HG03439 (cell line): ENCODE results near the gene FBXW4.

ENCODE experiments used
- ATAC-seq: cut with Tn5 transposase; IDR thresholded peaks from one replicate; pipeline ENCODE4 v1.9.1; 2021; ENCODE audit warnings: mild to moderate bottlenecking, moderate library complexity; ENCODE audit not compliant: unreplicated experiment

Gene FBXW4

GRCh38 chr10:101587725-101588653 lies 107.0 kb downstream of the FBXW4 start, which contains the start of the genes DPCD and POLL:
TSS of gene DPCD (plus strand) at chr10:101588321. CDS start at chr10:101588337, 16 bp downstream.
TSS of gene POLL (minus strand) at chr10:101588257. CDS start at chr10:101587360, 897 bp downstream.
- peak; percentile 93 for ATAC-seq

DNA sequence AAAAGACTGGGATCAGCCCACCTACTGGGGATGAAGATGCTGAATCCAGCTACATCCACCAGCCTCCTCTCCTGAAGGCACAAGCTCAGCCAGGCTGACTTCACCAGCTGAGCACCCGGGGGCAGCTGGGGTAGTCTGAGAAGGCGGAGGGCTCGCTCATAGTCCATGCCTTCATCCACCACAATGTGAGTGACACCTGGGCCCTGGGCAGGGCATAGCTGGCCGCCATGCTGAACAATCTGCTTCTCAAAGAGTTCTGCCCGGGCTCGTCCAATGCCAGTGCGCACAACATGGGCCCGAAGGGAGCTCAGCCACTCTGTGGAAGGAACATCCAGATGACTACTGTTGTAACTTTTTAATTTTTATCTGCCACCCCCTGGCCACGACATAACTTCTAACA lies 109.1 kb downstream of the FBXW4 start:
- ATAC-seq, result no peak

- no peak for ATAC-seq
Observed at GRCh38 chr10:101580486-101581399, 114.2 kb downstream of the FBXW4 start.

DNA sequence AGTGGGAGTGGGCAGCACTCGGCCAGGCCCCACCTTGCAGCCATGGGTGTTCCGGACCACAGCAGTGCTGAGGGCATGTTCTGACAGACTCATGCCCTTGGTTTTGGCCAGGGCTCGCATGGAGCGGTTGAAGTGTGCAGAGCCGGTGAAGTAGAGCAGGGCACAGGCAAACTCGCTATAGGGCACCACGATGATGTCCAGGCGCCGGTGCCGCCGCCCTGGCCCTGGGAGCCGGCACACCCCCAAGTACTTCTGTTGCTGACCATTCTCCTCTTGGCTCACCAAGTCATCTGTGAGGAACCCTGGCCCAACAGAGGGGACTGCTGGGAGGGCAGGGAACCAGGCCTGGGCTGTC lies 115.5 kb downstream of the FBXW4 start:
- no peak for ATAC-seq

DNA sequence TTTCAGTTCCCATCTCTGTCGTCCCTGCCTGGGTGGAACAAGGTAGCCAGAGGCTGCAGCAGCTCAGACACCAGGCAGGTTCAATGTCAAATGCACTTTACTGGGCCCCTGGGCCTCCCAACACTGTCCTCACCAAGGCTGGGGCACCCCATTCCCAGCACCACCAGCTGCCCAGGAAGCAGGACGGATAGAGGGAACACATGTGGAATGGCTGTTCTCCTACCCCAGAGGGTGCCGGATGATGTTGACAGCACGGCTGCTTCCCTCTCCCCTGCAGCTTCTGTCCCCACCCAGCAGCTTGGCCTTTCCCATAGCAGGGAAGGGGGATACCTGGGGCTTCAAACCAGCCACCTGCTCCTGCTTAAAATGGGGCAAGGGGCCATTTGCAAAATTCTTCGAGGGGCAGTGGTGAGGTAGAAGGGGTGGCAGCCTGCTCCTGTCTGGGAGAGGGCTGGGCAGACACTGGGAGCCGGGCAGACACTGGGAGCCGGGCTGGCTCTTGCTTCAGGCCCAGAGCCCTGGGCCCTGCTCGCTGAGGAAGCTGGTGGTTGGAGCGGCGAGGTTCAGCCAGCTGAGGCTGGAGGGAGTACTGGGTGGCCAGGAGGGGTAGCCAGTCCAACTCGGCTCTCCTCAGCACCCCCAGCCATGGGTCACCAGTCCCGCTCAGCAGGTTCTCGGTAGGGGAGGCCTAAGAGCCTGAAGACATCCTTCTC lies 116.0 kb downstream of the FBXW4 start:
- no peak for ATAC-seq

DNA sequence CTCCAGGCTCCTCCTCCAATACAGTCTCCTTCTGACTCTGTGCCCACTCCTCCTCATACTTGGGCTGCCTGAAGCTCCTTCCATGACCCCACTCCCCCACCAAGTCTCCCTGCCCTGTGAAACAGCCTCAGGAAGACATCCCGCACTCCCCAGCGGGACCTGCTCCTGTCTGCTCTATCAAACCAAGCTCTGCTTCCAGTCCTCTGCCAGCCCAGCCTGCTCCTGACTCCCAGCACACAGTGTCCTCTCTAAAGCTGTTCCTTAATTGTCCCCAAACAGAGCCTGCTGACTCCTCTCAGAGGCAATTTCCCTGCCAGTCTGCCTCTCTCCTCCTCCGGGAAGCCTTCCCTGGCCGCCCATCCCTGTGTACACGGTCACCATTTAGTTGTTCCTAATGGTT lies 116.8 kb downstream of the FBXW4 start:
- ATAC-seq, result no peak

DNA sequence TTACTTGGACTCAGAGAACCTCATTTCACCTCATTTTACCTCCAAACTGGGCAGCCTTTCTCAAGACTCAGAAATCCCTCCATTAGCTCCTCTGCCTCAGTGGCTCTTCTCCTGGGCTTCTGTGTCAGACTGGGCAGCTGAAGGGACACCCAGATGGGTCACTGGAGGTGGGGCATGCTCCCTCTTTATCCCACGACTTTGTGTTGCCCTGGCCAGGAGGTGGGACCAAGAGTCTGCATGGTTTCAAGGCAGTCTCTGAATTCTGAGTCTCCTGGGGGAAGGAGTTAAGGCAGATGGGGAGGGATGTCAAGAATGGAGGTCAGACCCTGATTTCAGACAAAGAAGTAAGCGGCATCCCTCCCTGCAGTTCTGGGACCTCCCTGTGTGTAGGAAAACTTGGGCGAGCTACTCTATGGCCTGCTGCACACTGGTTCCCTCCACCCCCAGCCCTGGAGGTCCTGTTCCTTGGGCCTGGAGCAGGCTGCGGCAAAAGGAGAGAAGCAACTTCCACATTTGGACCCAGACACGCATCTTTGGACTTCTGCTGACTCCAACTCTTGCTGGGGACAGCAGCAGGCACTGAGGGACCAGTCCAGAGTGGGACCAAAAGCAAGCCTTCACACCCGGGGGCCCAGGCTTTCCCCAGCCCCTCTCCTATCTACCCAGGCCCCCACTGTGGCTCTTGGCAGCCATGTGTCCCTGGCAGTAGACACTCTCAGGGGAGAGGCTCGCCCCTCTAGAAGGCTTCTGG lies 117.7 kb downstream of the FBXW4 start:
- no peak for ATAC-seq

- no peak for ATAC-seq
Observed at GRCh38 chr10:101576211-101576863, 118.6 kb downstream of the FBXW4 start.

- no peak for ATAC-seq
Observed at GRCh38 chr10:101575580-101576210, 119.3 kb downstream of the FBXW4 start.

DNA sequence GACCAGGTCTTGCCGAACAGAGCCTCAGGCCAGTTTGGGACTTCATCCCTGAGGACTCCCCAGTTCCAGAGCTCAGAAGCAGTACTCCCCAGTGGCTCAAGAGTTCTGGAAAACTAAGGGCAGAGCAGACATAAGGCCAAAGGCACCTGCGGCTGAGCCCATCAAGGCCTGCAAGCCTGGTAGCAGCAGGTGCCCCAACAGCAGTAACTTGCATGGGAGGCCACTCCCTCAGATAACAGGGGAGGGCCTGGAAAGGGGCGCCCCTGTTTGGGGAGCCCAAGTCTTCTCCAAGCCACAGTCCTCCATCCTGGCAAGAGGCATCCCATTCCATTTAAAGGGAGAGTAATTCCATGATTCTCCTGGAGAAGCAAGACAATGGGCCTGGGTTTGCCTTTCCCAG lies 119.9 kb downstream of the FBXW4 start:
- no peak for ATAC-seq

DNA sequence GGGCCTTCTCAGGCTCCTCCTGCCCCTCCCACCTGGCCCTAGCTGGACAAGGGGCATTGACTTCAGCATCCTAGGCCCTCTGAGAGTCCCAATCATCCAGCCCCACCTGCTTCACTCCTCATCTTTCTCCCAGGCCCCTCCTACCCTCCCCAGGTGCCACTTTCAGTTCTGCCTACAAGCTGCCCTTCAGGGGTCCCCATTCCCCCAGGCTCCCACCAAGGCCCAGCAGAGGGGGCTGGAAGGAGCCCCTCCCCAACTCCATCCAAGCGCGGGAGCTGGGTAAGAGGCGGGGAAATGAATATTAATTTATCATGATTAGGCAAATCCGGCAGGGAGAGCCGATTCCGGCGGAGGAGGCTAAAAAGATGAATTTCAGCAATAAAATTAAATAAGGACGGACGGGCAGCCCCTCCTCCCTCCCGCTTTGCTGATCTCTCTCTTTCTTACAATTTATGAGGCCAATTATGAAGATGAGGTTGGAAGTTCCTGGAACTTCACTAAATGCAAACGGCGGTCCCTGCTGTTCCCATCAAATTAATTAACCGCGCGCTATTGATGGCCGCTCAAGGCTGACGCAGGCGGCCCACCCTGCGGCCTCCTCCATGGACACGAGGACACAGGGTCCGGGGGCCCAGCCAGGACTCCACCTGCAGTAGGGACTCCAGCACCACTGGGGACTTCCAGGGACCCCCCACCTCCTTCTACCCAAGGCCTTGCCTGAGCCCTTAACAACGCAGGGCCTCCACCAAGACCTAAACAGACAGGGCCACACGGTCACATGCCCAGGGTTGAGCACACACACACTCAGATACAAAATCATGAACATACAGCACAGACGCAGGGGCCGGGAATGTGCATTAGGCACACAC lies 120.9 kb downstream of the FBXW4 start:
- ATAC-seq, result no peak

GRCh38 chr10:101572785-101573184 lies 122.2 kb downstream of the FBXW4 start:
- no peak for ATAC-seq

- no peak for ATAC-seq
Observed at GRCh38 chr10:101572126-101572525, 122.8 kb downstream of the FBXW4 start.

DNA sequence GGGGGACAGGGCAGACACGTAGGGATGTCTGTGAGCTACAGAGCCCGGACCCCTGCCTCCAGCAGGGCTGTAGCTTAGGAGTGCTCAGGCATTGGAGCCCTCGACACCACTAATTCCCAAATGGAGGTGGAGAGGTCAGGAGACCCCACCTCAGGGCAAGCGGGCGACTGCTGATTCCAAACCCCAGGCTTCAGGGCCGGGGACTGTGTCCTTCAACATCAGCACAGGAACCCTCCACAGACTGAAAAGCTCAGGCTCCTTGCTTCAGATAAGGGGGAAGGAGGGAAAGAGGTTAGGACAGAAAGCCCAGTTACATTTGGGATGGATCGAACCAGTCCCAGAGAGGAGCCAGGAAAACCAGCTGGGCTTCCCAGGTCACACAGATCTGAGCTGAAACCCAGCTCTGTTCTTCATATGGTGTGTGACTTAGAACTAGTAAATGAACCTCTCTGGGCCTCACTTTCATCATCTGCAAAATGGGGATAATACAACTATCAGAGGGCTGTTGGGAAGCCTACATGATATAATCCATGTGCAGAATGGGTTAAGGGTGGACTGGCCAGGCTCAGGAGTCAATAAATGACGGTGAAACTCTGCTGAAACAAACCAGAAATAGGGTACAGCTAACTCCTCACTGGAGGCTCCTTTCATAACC lies 123.6 kb downstream of the FBXW4 start:
- no peak for ATAC-seq

- no peak for ATAC-seq
Observed at GRCh38 chr10:101570428-101571270, 124.3 kb downstream of the FBXW4 start.

DNA sequence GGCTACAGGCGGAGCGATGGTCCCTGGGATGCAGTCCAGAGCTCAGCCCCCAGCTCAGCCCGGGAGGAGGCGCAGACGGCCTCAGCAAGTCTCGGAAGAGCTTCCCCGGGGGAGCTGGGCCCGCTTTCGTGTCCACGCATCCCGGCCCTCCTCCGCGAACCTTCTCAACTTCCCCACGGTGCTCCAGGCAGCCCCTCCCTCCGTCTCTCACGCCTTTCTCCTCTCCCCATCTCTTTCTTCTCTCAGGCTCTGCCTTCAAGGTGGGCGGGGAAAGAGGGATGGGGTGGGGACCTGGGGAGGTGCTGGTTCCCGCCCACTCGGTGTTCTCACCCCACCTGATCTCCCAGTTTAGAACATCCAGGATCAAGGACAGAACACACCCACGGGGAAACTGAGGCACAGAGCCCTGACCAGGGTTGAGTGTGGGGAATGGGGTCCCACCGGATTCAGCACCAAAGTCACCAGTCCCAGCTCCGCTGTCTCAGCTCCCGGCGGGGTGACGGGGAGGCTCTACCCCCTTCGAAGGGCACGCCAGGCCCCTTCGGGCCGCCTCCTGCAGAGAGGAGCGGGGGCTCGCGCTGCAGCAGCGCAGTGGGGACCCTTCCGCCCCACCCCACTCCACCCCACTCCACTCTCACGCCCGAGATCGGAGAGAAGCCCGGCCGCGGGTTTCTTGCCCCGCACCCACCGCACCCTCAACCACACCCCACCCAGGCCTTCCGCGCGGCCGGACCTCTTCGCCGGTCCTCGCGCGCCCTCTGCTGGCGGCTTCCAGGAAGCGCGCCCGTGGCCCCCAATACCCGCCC lies 125.1 kb downstream of the FBXW4 start:
- peak; percentile 74 for ATAC-seq
